ENCODE results near the gene PLEKHS1.
"Not testable (repeated sequence)": the region's sequence is repeated elsewhere in the genome, so short reads cannot be mapped to it uniquely, and the experiment has no call there.

PLEKHS1 gene

DNA sequence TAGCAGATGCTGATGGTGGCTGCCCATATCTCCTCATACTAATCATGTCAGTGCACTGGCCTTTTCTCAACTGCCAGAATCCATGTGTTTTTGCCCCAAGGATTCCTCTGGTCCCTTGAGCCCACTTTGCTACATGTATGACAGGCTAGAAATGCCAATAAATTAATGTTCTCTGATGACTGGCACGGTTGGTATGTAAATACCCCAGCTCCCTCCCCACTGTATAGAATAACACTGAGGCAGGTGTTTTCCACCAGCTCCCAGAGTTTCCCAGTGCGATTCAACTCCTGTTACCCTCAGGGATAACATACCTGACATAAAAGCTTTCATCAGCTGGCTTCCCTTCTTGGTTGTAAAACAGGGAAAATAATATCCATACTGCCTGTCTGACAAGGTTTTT lies 9.0 kb upstream of the PLEKHS1 start:
- DNase-seq: no peak

DNA sequence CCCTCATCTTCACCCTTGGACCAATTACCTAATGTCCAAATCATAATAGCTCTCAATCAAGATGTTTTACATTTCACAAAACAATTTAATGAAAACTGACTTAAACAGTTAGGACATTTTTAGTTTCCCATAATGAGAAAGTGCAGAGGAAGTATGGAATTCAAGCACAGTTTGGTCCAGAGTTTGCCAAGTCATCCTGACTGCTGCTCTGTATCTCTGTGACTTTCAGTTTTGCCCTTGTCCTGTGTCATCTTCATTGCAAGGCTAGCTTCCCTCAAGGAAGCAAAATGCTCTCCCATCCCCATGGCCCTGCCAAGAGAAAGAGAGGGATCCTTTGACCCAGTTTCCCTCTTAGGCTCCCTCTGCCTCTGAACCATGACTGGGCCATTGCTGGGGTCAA lies 7.9 kb upstream of the PLEKHS1 start:
- no peak for DNase-seq

DNA sequence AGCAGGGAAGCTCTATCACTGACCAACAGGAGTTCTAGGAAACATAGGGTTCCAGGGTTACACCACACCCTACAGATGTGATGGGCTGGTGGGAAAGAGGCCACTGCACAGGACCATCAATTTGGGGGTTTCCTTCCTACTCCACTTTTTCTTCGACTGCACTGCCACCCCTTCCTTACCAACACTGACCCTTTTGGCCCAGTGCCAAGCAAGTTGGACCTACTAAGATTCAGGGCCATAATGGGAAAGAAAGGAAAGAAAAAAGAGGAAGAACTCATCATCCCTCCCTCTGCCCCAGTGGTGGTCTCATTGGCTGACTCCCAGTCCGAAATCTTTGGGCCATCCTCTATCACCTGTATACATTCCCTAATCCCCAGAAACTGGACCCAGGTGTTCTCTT lies 6.1 kb upstream of the PLEKHS1 start:
- no peak for DNase-seq

DNA sequence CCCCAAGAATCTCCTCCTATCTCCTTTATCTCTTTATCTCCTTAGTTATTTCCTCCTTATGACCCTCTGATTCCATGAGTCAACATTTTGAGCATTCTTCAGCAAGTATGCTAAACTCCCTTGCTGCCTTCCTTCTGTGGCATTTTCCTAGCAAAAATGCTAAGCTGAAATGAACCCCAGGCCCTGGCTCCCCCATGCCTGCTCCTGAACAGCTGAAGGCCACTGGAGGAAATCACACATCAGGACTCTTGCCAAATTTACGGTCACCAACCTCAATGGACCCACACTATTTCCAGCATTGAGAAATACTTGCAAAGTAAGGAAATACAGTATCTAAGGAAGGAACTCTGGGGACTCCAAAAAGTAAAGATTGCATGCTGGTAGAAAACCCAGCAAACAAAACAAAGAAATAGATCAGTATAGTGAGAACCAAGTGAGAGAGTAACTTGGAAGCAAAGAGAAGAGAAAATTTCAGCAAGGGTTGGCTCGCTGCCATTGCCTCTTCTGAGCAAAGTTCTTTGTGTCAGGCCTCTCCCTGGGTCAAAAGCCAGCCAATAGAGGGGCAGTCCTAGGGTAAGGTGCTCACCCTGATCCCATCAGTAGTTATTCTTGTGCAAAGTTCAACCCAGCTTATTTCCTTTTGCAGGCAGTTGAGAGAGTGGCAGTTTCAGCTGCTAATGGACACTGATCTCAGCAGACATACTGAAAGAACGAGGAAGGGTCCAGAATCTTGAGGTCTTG lies 5.1 kb upstream of the PLEKHS1 start:
- no peak for DNase-seq

DNA sequence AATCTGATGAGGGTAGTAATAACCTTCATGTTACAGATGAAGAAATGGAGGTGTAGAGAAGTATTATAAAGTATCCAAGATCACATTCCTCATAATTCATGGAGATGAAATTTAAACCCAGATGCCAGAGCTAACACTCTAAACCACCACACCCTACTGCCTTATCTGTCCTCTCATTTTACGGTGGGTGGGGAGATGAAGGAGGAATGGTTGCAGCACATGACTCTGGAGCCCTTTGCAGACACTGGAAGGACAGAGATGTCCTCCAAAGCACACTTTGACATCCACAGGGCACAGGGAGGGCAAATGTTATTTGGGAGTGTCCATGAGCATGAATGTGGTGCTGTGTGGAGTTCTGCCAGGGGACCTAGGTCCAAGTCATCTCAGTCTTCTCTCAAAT lies 1.1 kb downstream of the PLEKHS1 start:
- DNase-seq: no peak

DNA sequence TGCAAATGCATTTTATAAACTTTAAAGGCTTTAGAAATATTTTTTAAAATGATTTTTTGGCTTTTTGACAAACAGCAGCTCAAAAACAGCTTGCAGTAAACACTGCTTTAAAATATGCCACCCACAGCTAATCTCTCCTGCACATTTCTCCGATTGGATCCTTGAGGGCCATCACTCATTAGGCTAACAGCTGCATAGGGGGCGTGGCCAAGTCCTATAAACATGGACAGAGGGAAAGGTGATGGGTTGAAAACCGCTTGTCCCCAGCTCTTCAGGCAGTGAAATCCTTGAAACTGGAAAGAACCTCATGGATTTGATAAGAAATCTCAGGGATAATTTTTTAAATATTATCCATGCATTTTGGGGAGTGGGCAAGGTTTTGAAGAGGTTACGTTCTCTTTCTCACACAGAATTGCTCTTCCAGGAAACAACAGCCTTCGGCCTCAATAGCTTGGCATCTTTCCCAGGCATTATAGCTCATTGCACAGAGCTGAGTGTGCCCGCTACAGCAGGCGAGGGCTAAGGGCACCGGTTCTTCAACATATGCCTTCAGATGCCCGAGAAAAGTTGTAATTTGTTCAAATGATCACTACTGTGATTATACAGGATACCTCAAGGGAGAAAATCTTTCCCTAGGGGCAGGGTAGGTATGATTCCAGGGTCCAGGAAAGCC lies 1.7 kb downstream of the PLEKHS1 start:
- DNase-seq: no peak

DNA sequence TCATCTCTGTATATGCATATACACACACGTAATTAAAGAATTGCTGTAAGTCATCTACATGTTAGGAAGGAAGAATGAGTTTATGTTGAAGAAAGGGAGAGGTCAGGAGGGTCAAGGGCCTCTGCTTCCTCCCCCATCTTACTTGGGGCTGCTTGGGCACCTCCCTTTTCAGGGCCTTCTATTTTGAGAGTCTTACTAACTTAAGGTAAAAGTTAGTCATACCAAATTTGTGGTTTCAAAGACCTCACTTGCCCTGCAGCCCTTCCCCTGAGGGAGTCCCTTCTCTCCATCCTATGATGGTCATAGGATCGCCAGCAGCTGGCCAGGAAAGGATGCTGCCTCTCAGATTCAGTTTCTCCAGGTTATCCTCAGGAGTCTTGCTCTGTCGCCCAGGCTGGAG lies 2.6 kb downstream of the PLEKHS1 start:
- DNase-seq: no peak

DNA sequence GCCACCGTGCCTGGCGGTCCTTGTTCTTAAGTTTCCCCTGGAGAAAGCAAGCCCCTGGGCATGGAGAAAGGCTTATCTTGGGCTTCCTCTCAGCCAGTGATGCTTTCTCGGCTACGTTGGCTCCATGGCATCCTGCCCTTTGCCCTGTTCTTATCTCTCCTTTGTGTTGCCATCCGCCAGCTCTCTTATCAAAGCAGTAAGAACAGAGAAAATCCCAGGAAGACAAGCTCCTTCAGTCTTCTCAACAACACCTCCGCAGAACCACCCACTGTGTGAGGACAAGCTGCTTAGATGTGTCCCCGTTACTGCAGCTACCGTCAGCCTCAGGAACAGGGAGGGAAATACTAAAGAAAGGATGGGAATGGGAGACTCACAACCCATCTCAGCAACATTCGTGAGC lies 3.3 kb downstream of the PLEKHS1 start:
- DNase-seq: no peak

DNA sequence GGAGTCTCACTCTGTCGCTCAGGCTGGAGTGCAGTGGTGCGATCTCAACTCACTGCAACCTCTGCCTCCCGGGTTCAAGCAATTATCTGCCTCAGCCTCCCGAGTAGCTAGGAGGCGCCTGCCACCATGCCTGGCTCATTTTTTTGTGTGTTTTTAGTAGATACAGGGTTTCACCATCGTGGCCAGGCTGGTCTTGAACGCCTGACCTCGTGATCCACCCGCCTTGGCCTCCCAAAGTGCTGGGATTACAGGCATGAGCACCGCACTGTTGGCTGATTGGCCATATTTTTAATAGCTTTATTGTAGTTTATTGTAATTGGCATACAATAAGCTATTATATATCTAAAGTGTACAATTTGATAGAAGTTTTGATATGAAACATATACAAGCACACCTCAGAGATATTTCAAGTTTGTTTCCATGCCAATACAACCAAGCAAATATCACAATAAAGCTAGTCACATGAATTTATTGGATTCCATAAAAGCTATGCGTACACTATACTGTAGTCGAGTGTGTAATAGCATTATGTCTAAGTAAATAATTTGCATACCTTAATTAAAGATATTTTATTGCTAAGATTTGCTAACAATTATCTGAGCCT lies 5.6 kb downstream of the PLEKHS1 start:
- DNase-seq: no peak

DNA sequence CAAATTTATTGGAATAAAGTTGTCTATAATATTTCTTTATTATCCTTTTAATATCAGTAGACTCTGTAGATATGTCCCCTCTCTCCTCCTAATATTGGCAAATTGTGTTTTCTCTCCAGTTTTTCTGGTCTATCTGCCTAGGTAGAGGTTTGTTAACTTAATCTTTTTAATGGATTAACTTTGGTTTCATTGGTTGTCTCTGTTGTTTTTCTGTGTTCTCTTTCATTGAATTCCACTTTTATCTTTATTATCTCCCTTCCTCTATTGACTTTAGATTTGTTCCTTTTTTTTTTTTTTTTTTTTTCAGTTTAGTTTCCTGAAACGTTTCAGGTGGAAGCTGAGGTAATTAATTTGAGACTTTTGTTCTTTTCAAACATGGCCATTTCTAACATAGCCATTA lies 10.6 kb downstream of the PLEKHS1 start:
- no peak for DNase-seq

DNA sequence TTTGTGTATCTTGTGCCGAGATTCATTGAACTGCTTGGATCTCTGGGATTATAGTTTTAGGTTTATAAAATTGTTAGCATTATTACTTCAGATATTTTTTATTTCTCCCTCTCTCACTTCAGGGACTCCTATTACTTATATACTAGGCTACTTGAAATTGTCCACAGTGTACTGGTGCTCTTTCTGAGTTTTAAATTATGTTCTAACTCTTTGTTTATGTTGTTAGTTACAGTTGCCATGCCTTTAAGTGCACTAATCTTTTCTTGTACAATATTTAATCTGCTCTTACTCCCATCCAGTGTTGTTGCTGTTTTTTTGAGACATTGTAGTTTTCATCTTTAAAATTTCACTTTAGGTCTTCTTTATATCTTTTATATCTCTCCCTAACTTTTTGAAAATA lies 13.1 kb downstream of the PLEKHS1 start:
- DNase-seq: no peak

DNA sequence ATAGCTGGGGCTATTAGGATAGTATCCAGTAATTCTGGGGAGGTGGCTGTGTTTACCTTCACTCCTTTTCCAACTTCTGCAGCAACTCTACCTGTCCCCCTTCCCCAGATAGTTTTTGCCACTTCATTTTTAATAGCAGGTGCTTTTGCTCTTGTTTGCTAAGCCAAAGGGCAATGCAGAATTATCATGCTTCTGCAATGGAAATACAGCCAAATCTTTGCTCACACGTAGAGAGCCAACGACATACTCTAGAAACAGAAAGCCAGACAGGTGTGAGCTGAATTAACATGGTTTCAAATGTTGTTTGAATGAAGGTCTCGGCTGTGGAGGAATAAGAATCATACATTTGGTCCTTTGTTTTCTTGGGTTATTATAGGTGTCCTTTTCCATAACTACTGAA lies 14.4 kb downstream of the PLEKHS1 start:
- no peak for DNase-seq

DNA sequence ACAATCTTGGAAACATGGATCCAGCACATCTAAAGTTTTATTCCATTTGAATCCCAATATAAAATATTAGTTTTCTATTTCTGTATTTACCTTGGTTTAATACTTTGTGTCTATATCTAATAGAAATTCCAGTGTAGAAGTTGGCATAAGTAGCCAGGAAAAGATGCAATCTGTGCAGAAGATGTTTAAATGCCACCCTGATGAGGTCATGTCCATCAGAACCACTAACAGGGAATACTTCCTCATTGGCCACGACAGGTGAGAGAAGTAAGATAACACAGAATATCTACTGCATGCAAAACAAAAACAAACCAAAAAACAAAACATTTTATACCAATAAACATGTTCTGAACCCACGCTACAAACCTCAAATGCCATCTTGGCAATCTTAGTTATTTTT lies 15.7 kb downstream of the PLEKHS1 start:
- DNase-seq: no peak

DNA sequence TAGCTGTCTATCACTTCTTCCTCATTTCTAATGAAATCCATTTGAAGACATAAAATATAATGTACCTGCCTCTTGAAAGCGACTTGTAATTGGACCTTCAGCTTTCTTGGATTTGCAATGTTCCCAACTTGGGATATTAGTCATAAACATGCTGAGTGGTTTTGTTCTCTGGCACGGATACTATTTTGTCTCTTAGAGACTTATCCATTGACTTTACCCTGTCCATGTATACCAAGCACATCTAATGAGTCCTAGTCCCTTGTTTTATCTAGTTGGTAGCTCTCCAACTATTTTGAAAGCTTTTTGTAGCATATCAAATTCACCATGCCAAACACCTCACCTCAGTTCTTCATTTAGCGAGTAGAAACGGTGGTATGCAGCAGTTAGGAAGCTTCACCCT lies 18.9 kb downstream of the PLEKHS1 start:
- DNase-seq: no peak

DNA sequence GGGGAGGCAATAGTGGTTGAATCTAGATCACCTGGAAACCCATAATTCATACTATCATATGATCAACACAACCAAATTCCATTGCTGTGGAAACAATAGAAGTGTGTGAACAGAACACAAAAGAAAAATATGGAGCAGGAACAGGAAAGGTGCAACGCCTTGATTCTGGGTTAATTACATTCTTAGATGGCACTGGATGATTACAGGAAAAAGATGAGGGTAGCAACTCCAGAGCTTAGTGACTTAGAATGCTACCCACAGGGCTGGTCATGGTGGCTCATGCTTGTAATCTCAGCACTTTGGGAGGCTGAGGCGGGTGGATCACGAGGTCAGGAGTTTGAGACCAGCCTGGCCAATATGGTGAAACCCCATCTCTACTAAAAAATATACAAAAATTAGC lies 19.6 kb downstream of the PLEKHS1 start:
- DNase-seq: not testable (repeated sequence)

DNA sequence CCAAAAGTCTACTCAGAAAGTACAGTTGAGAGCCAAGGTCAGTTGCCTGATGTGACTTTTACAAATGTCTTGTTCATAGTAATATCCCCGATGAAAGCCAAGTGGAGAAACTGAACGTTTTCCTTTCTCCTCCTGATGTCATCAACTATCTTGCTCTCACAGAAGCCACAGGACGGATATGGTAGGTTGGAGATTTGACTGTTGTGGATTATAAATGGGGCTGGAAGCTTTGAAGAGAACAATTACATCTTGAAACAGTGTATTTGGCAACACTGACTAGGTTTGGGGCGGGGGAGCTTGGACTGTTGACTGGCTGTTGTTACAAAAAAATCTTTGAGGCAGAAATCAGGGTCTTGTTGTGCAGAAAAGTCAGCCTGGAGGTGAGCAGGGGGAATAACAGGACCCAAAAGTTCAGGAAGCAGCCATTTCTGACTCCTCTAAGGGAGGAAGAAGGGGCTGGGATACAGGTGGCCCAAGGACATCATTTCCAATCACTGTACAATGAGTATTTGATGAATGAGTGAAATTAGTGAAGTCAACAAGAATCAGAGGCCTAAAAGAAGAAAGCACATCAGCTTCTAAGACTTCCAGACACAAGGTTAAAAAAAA lies 24.3 kb downstream of the PLEKHS1 start:
- no peak for DNase-seq

DNA sequence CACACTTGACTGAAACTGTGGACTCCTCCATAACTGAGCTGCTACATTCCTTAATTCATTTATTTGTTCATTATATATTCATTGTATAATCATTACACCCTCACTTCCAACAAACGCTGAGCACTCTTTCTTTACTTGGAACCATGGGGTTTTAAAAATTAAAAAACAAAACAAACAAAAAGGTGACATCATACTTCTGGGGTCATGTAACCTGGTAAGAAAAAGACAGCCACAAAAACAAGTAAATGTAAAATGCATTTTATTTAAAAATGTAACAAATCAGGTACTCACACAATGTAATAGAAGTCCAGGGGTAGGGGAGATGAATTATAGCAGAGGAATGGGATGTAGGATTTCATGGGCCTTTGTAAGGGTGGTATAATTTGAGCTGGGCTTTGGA lies 25.1 kb downstream of the PLEKHS1 start:
- no peak for DNase-seq

DNA sequence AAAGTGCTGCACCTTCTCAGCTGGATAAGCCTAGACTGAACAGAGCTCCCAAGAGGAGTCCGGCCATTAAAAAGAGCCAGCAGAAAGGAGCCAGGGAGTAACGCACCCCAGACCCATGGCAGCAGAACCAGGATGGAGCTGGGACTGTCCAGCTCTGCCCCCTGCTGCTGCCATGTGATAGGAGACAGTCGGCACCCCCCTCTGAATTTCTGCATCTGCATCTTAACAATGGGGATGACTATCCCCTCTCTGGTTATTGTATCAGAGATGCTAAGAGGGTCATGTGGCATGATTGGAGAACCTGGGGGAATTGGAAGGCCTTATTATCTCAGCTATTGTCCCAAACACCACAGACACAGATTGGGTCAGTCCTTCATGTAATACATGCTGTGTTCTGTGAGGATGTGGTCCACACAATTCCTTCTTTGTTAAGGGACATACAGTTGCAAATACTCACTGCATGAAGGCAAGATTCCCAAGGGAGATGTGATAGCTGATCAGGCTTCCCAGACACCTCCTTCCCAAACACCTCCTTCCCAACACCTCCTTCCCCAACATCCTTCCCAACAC lies 29.3 kb downstream of the PLEKHS1 start:
- DNase-seq: no peak

DNA sequence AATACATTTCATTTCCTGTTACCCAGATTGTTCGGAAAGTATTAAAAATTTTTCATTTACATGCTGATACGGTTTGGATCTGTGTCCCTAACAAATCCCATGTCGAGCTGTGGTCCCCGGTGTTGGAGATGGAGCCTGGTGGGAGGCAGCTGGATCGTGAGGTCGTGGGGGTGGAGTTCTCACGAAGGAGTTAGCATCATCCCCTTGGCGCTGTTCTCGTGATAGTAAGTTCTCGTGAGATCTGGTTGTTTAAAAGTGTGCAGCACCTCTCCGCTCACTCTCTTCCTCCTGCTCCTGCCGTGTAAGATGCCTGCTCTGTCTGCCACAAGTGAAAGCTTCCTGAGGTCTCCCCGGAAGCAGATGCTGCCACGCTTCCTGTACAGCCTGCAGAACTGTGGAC lies 30.9 kb downstream of the PLEKHS1 start:
- DNase-seq: no peak

DNA sequence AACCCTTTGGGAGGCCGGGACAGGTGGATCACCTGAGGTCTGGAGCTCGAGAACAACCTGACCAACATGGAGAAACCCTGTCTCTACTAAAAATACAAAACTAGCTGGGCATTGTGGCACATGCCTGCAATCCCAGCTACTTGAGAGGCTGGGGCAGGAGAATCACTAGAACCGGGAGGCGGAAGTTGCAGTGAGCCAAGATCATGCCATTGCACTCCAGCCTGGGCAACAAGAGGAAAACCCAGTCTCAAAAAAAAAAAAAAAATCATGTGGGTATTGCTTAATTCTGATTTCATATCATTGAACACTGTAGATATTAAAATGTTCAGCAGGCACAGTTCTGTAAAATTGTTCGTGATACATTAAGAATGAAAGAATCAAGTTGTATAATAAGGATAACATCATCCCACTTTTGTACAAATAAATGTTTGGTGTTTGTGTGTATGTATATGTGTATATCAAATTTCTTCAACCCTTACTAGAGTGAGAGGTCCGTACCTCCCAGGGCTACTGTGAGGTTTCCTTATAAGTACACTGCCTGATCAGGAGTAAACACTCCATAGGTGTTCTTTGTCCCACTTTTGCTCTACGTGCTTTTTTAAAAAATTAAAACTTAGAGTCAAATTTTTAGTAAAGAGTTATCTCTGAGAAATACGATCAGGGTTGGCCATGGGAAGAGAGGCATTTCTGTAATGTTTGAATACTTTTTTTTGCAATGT lies 31.7 kb downstream of the PLEKHS1 start:
- DNase-seq: no peak

DNA sequence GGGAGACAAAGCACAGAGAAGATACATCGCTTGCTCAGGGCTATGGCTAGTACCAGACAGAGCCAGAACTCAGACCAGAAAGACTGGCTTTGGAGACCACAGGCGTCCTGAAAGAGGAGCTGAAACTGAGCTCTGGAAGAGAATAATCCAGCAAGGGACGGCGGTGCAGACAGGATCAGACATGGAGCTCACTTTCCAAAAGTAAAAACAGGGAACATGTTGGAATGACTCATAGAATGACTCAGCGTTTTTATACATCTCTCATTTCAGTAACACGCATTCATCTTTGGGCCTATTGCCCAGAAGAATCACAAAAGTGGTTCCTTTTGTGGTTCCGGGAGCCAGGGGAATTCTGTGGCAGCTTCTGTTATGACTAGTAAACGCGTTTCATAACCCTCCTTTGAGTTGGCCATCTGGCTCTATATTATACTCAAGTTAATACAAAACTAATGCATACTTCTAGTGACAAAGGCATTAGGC lies 37.2 kb downstream of the PLEKHS1 start:
- no peak for DNase-seq

DNA sequence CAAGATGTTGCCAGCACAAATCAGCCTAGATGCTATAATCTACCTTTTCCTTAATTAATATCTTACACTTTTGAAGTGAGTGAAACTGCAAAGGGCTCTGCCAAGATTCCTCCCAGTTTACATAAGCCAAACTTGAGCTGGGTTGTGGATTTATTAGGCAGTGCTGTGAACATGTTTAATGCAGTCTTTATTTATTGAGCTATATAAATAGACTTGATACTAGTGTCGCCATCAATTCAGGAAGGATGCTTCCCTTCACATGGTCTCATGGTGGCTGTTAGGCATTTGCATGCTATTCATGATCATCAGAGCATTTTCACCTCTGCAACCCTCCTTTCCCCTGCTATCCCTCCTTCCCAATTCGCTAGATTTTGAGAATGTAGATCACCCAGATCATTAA lies 40.2 kb downstream of the PLEKHS1 start:
- DNase-seq: no peak

DNA sequence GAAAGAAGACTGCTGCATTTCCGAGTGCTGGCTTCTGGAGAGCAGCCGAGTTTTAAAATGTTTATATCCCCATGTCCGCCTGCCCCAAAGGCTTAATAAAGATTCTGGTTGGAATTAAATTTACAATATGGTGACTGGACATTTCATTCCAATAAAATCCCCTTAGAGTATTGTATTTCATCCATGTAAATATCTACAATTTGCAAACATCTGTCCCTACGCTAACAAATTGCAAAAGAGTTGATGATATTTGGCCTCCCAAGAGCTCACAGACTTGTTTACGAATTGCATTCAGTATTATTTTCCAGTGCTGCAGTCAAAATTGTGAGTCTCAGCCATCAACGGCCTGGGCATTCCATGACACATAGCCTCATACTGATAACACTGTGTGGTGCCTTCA lies 50.1 kb downstream of the PLEKHS1 start:
- DNase-seq: no peak
